ENCODE data around the gene NDUFV3.
A peak's percentile ranks its signal among the peaks of the same experiment; 100 is the strongest.

Gene NDUFV3

GRCh38 chr21:42848932-42849758 is 44.0 kb upstream of the NDUFV3 start:
- DNase-seq (ENCODE audit: insufficient read length, low spot score), result no peak
- TF ChIP-seq CTCF (IDR thresholded peaks at IDR 0.05; ENCODE audit: insufficient read depth, missing control alignments), result no peak
- FAIRE-seq, result no peak

DNA sequence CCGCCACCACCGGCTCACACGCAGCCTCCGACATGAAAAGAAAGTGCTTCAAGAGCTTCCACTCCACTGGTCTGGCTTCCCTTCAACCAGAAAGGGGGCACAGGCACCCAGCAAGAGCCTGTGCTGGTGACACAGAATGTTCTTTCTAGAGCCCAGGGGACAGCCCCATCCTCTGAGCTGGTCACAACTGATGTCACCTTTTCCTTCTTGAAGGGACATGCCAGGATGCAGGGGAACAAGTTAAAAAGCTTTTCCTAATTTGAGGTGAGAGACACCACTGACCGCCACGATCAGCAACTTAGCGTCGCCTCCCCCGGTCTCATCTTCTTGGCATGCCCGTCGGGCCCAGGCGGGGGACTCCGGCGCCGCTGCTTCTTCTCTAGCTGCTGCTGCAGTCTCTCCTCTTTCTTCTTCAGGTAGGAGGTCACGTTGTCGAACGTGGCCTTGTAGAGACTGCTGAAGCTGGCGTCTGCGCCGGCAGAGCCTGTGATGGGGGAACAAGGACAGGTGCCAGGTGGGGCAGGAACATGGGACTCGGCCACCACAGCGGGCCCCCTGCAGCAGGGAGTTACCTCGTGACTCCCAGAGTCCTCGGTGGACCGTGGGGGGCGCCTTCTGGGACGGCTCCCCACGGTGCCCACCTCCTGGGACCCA is 43.2 kb upstream of the NDUFV3 start:
- FAIRE-seq, result no peak
- no peak for TF ChIP-seq CTCF (IDR thresholded peaks at IDR 0.05; ENCODE audit: insufficient read depth, missing control alignments)

GRCh38 chr21:42850463-42850862 is 42.6 kb upstream of the NDUFV3 start:
- FAIRE-seq (no peak), DNase-seq (ENCODE audit: insufficient read length, low spot score) (no peak)
- TF ChIP-seq CTCF (IDR thresholded peaks at IDR 0.05; ENCODE audit: insufficient read depth, missing control alignments), result no peak

More for the DNA sequence above, 43.2 kb upstream of the NDUFV3 start:
- DNase-seq (ENCODE audit: insufficient read length, low spot score), result no peak

DNA sequence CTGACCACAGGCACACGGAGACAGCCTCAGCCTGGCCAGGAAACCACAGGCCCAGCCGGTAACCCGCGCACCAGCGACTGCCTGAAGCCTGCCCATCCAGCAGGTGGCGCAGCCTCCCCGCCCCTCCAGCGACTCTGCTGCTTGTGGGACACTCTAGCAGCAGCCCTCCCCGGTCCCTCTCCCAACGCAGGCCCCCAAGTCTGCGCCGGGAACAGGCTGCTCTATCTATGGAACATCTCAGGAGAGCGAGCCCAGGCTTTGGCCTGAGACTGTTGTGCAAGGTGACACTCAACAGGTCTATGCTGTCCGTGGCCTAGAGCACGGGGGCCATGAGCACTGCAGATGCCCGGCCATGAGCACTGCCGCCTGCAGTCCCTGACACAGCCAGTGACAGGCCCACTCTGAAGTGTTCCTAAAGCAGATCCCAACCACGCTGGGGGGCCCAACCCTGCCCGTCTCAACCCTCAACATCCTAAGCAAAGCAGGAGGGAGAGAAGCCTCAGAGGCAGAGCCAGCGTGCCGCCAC is 42.2 kb upstream of the NDUFV3 start:
- no peak for FAIRE-seq
- no peak for DNase-seq (ENCODE audit: insufficient read length, low spot score)
- peak; percentile 30 for TF ChIP-seq CTCF (IDR thresholded peaks at IDR 0.05; ENCODE audit: insufficient read depth, missing control alignments)

DNA sequence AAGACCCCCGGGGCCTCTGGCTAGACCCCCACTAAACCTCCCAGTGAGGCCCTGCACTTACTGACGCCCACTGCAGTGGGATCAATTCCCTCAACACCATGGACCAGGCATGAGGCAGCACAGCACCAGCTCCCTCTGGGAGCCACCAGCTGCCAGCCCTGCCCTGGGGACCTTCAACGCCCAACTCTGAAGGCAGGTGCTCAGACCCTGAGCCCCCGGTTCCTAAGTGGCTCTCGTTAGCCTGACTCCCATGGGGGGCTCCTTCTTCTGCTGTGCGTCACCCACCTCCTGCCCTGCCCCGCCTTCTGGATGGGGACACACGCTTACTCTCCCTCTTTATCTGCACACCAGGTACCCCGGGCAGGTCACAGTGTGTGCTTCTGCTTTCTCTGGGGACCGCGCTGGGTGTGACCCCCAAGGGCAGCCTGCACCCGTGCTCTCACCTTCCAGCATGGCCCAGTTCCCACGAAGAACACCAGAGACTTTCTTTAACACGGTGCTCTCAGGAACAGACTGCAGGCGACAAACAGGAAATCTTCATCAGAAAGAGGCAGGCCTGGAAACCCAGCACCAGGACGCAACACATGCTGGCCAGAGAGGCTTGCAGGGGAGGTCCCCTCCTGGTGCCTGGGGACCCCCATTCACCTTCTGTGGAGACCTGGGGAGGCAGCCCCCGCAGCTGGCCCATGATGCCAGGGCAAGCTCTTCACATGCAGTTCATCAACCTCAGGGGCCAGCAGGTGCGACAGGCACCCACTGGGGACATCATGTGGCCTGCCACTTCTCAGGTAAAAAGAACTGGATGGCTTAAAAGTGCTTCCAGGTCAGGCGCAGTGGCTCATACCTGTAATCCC is 41.1 kb upstream of the NDUFV3 start:
- DNase-seq (ENCODE audit: insufficient read length, low spot score) (no peak), FAIRE-seq (no peak)
- no peak for TF ChIP-seq CTCF (IDR thresholded peaks at IDR 0.05; ENCODE audit: insufficient read depth, missing control alignments)

- TF ChIP-seq CTCF (IDR thresholded peaks at IDR 0.05; ENCODE audit: insufficient read depth, missing control alignments), result no peak
- DNase-seq (ENCODE audit: insufficient read length, low spot score) (no peak), FAIRE-seq (no peak)
Measured at GRCh38 chr21:42852925-42853570, 40.1 kb upstream of the NDUFV3 start.

All from D721Med (cell line).